ENCODE data around the gene UXT. TPM values are rescaled to one million over a fixed set of nuclear protein-coding genes. Genes with fewer than 3 reads are reported as not detected.

The UXT gene
- total and polyA plus RNA-seq, 9 of the 15 experiments (the other 6 are each of a cell fraction or from before 2014, with no cell fraction given), result 141 to 300 (median 204) TPM

DNA sequence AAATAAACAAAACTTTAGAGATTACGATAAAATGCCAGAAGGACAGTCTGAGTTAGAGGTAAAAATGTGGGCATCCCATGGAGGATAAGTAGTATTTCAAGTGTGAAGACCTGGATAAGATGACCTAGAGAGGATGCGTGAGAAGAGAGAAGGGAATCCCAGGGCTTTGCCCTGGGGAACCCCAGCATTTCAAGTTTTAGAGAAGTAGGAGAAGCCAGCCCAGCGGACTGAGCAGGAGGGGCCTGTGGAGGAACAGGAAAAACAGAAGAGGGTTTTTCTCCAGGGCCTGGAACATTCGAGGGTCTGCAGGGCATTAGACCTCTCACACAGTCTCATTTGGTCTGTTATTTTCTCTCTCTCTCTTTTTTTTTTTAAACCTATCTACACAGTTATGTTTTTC, 26.3 kb downstream of the UXT start:
- intact Hi-C loops (cut with micrococcal nuclease) (no loop called here), in situ Hi-C loops (cut with MboI) (no loop called here)
- WGBS (ENCODE audit: insufficient coverage, low coverage, missing lambda C conversion rate), result 89% methylated on average over 3 of the region's 4 CpGs
- Histone ChIP-seq H3K79me2 (ENCODE audit: control insufficient read depth, insufficient read depth, low read length) (no peaks in the 10 kb centered on the region), H3K9me1 (ENCODE audit: control insufficient read depth, insufficient read depth, low read length) (no peaks in the 10 kb centered on the region), H3K27ac (ENCODE audit: extremely low read depth, low read depth, low read length) (no peak overlapping the region), H3K4me1 (replicated peaks in 1 of 2; ENCODE audit: control insufficient read depth in 2 of 2, insufficient read depth in 2 of 2, low read length in 2 of 2) (peaks cover 11% of the 10 kb centered on the region in 2 experiments), H3K4me3 (no peak overlapping the region), H3K9ac (ENCODE audit: insufficient read depth in 1 of 2, low read depth in 2 of 2, low read length in 2 of 2) (no peak overlapping the region), H3K9me3 (replicated peaks; ENCODE audit: control insufficient read depth, insufficient read depth, low read depth, low read length) (no peaks in the 10 kb centered on the region), H3K4me2 (ENCODE audit: insufficient read depth, low read length) (no peak overlapping the region), H4K20me1 (replicated peaks; ENCODE audit: control insufficient read depth, insufficient read depth, low read length) (no peaks in the 10 kb centered on the region; the same call in 1 of the 2 replicates), H3K27me3 (ENCODE audit: control insufficient read depth in 2 of 2, insufficient read depth in 2 of 2, low read length in 2 of 2) (no peaks in the 10 kb centered on the region), H2AFZ (ENCODE audit: low read depth, low read length) (no peak overlapping the region), H3K36me3 (ENCODE audit: control insufficient read depth, insufficient read depth, low read length) (peaks cover 27% of the 10 kb centered on the region; the same call in 1 of the 3 replicates)
- TF ChIP-seq, protein P1, sequence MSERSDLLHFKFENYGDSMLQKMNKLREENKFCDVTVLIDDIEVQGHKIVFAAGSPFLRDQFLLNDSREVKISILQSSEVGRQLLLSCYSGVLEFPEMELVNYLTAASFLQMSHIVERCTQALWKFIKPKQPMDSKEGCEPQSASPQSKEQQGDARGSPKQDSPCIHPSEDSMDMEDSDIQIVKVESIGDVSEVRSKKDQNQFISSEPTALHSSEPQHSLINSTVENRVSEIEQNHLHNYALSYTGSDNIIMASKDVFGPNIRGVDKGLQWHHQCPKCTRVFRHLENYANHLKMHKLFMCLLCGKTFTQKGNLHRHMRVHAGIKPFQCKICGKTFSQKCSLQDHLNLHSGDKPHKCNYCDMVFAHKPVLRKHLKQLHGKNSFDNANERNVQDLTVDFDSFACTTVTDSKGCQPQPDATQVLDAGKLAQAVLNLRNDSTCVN (CRISPR knock-in tag; IDR thresholded peaks at IDR 0.05), result no peak
- TF ChIP-seq KAT8 (IDR thresholded peaks at IDR 0.05; ENCODE audit: low read depth) (no peak), ZNF347 (CRISPR knock-in tag; IDR thresholded peaks at IDR 0.05; ENCODE audit: low read depth) (no peak), SRSF9 (IDR thresholded peaks at IDR 0.05; ENCODE audit: borderline replicate concordance, low read depth, low read length) (no peak), ZNF436 (CRISPR knock-in tag; IDR thresholded peaks at IDR 0.05) (no peak)
- TF ChIP-seq, protein P2, sequence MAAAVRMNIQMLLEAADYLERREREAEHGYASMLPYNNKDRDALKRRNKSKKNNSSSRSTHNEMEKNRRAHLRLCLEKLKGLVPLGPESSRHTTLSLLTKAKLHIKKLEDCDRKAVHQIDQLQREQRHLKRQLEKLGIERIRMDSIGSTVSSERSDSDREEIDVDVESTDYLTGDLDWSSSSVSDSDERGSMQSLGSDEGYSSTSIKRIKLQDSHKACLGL (CRISPR knock-in tag; IDR thresholded peaks at IDR 0.05; ENCODE audit: borderline replicate concordance, poor library complexity, severe bottlenecking), result no peak
- BruUV-seq (replicated peaks), result no TSS peak
- FAIRE-seq (no peak), DNase-seq (ENCODE audit: extremely low read depth in 1 of 4, low spot score in 3 of 4) (no peak), ATAC-seq (no peak)
- POLR2A ChIA-PET, result no interaction called here
- CTCF ChIA-PET (ENCODE audit: low intra/inter-chr PET ratio), result no interaction called here
